ENCODE measurements around the gene WNT3. TPM values are rescaled to one million over a fixed set of nuclear protein-coding genes. Genes with fewer than 3 reads are reported as not detected.

Gene WNT3
- total RNA-seq, 1 donor from 2014 or later = 0.47 TPM

GRCh38 chr17:46789610-46790009 lies 28.9 kb downstream of the WNT3 start:
- DNase-seq (ENCODE audit: extremely low read depth, low read depth, low spot score) = no peak

- no peak for DNase-seq (ENCODE audit: extremely low read depth, low read depth, low spot score)
Observed at GRCh38 chr17:46788796-46789195, 29.7 kb downstream of the WNT3 start.

GRCh38 chr17:46788300-46788699 lies 30.2 kb downstream of the WNT3 start:
- no peak for DNase-seq (ENCODE audit: extremely low read depth, low read depth, low spot score)

DNA sequence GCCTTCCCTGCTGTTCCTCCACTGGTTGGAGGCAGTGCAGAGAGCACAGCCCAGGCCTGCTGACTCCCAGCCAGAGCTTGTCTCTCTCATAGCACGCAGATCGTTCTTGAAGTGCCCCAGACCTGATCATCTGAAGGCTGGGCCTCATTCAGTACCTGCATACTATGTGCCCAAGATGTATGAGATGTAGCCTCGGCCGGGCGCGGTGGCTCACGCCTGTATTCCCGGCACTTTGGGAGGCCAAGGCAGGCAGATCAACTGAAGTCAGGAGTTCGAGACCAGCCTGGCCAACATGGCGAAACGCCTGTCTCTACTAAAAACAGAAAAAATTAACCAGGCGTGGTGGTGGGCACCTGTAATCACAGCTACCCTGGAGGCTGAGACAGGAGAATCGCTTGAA lies 31.0 kb downstream of the WNT3 start:
- DNase-seq (ENCODE audit: extremely low read depth, low read depth, low spot score) = no peak

DNA sequence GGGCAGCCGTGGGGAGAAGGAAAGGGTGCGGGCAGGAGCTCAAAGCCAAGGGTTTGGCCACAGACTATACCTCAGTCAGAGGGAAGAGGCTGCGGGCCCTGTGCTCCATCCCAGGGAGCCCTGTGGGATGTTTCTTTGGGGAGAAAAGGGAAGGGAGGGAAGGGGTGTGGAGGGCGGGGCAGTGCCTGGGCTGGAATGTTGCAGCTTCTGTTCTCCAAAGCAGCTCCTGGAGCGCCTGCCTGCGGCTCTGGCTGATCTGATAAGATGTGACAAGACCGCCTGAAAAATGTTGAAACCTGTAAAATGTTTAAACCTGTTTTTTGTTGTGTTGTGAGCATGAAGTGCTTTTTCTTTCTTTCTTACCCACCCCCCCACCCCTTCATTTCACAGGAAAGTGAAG lies 32.8 kb downstream of the WNT3 start:
- no peak for DNase-seq (ENCODE audit: extremely low read depth, low read depth, low spot score)

GRCh38 chr17:46783031-46783593 lies 35.4 kb downstream of the WNT3 start:
- no peak for DNase-seq (ENCODE audit: extremely low read depth, low read depth, low spot score)

- DNase-seq (ENCODE audit: extremely low read depth, low read depth, low spot score) = no peak
Observed at GRCh38 chr17:46782250-46782953, 36.1 kb downstream of the WNT3 start.

- DNase-seq (ENCODE audit: extremely low read depth, low read depth, low spot score) = no peak
Observed at GRCh38 chr17:46780003-46780373, 38.5 kb downstream of the WNT3 start.

DNA sequence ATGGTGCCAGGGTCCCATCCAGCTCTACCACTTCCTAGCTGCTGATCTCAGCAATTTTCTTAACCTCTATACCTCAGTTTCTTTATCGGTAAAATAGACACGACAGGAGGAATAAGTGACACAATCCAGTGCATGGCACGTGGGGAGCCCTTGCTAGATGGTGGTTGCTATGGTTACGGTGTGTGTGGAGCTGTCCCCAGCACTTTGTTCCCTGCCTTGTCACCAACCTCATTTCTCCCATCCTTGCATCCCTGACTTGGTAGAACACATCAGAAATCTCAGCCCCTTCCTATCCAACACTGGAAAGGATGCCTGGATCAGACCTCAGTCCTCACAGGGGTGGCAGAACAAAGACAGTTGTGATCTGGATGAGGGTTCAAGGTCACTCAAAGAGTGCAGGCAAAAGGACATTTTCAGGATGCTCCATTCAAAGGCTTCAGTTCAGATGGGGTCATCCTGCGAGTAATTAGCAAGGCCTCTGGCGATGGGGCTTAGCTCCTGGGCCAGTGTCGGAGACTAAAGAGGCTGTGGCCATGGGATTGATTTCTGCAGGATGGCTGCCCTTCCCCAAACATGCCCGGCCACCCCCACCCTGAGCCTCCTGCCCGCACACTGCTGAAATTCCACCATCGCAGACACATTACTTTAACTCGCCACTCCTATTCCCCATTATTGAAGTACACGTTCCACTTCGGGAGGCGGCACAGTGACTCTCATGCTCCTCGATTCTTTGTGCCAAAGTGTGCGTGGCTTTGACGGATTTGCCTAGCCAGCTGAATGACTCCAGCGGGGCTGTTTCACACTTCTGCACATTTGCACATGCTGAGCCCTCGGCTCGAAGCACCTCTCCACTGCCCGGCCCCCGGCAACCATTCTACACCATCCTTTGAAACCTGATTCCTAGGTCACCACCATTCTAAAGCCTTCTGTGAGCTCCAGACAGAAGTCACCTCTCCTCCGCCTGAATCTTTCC lies 40.3 kb downstream of the WNT3 start:
- no peak for DNase-seq (ENCODE audit: extremely low read depth, low read depth, low spot score)

GRCh38 chr17:46776298-46777005 lies 42.0 kb downstream of the WNT3 start:
- no peak for DNase-seq (ENCODE audit: extremely low read depth, low read depth, low spot score)

GRCh38 chr17:46774108-46774737 lies 44.3 kb downstream of the WNT3 start:
- DNase-seq (ENCODE audit: extremely low read depth, low read depth, low spot score) = no peak

- no peak for DNase-seq (ENCODE audit: extremely low read depth, low read depth, low spot score)
Observed at GRCh38 chr17:46773676-46774075, 44.8 kb downstream of the WNT3 start.

- no peak for DNase-seq (ENCODE audit: extremely low read depth, low read depth, low spot score)
Observed at GRCh38 chr17:46773221-46773605, 45.3 kb downstream of the WNT3 start.

DNA sequence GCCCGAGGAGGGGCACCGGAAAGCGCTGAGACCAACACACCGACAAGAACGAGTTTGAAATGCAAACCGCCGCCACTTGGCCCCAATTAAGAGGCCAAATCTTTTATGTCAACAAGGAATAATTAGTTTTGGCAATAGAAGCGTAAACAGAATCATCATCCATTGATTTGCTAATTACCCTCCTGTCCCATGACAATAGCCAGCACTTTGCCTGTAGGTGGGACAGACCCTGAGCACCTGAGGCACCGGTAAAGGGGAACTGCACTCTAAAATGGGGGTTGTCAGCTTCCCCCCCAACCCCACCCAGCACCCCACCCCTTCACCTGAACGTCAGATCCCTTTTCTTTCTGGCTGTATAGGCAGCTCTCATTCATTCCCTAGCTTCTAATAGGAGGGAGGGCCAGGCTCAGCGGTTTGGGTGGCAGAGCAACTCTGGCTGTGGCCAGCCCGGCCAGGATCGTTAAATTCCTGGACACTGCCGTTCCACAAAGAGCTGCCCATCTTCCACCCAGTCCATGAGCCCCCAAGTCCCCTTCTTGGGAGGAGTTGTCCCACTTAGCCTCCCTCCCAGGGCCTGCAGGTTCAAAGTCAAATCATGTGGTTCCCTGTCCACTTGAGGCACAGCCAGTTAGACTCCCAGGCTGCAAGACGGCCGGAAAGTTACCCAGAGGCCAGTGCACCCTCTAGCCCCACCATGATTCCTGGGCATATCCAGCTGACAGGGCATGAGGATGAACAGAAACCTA lies 45.8 kb downstream of the WNT3 start:
- no peak for DNase-seq (ENCODE audit: extremely low read depth, low read depth, low spot score)

GRCh38 chr17:46771561-46772474 lies 46.7 kb downstream of the WNT3 start:
- DNase-seq (ENCODE audit: extremely low read depth, low read depth, low spot score) = no peak

- DNase-seq (ENCODE audit: extremely low read depth, low read depth, low spot score) = no peak
Observed at GRCh38 chr17:46770818-46771560, 47.5 kb downstream of the WNT3 start.

- no peak for DNase-seq (ENCODE audit: extremely low read depth, low read depth, low spot score)
Observed at GRCh38 chr17:46770439-46770817, 48.1 kb downstream of the WNT3 start.
